B cell (primary cell): ENCODE measurements around the gene CNOT1. TPM values are rescaled to one million over a fixed set of nuclear protein-coding genes. Genes with fewer than 3 reads are reported as not detected.

Source experiments
- ATAC-seq: fragments of 200-7000 bp; cut with Tn5 transposase; one replicate; pipeline ENCODE4 v1.10.0; 2021; ENCODE audit warnings: low read depth, mild to moderate bottlenecking, moderate number of reproducible peaks, moderate library complexity
- CTCF ChIA-PET: fragments of 350-600 bp; sonication (Branson Sonifier 250); formaldehyde crosslinking; loops from one replicate; lab custom pipeline; 2021; ENCODE audit warnings: antibody characterized with exemption, inconsistent platforms; lab: Charles Lee
- POLR2A ChIA-PET: fragments of 350-600 bp; sonication (Branson Sonifier 250); formaldehyde crosslinking; loops from one replicate; lab custom pipeline; 2021; ENCODE audit warnings: antibody characterized with exemption; lab: Charles Lee
- DNase-seq: peaks from one replicate; pipeline ENCODE4 v3.0.0; 2013
- H2AFZ ChIP-seq: 2 replicates; pipeline ENCODE4 v1.6.1; 2012; ENCODE audit warnings: mild to moderate bottlenecking, low read depth, low read length; ENCODE audit not compliant: insufficient read depth, poor library complexity, severe bottlenecking
- H3K27ac ChIP-seq, 2 donors: 1 replicate in 1 of 2; 2 replicates in 1 of 2; pipeline ENCODE4 v1.5.1; 2012 to 2013; ENCODE audit warnings: low read length in 2 of 2, mild to moderate bottlenecking in 2 of 2, moderate library complexity in 1 of 2
- H3K27me3 ChIP-seq, 4 experiments: fragments of 200-600 bp in 1 of 4; sonication (generic) in 1 of 4; replicated peaks in 1 of 4; 1 replicate in 2 of 4; 2 replicates in 2 of 4; pipeline versions ENCODE4 v1.6.1 to v1.7.0; 2013 to 2016; ENCODE audit warnings: low read length in 3 of 4, mild to moderate bottlenecking in 2 of 4, mixed read lengths in 1 of 4, moderate library complexity in 1 of 4; ENCODE audit not compliant: insufficient read depth in 4 of 4, control insufficient read depth in 3 of 4; ENCODE audit errors: control extremely low read depth in 1 of 4
- H3K36me3 ChIP-seq, 2 experiments: replicated peaks in 1 of 2; 1 replicate in 1 of 2; 2 replicates in 1 of 2; pipeline versions ENCODE4 v1.6.1 to v1.7.1; 2013; ENCODE audit warnings: low read length in 1 of 2; ENCODE audit not compliant: insufficient read depth in 2 of 2, control insufficient read depth in 1 of 2; ENCODE audit errors: control extremely low read depth in 1 of 2, extremely low read depth in 1 of 2
- H3K4me1 ChIP-seq, 2 donors: fragments of 200-600 bp in 1 of 2; sonication (generic) in 1 of 2; 1 replicate in 1 of 2; 2 replicates in 1 of 2; pipeline versions ENCODE4 v1.5.1 to v1.6.1; 2013 to 2017; ENCODE audit warnings: low read length in 2 of 2; ENCODE audit not compliant: control insufficient read depth in 2 of 2, insufficient read depth in 2 of 2
- H3K4me2 ChIP-seq: replicated peaks from 2 replicates; pipeline ENCODE3; 2012; ENCODE audit warnings: mild to moderate bottlenecking, low read depth, low read length; ENCODE audit not compliant: poor library complexity, severe bottlenecking
- H3K4me3 ChIP-seq, 5 experiments: fragments of 200-600 bp in 1 of 5; sonication (generic) in 1 of 5; 1 replicate in 3 of 5; 2 replicates in 2 of 5; pipeline versions ENCODE4 v1.5.1 to v1.7.0; 2011 to 2016; ENCODE audit warnings: low read length in 4 of 5, mild to moderate bottlenecking in 4 of 5, low read depth in 2 of 5, control low read depth in 1 of 5, moderate library complexity in 1 of 5; ENCODE audit not compliant: insufficient read depth in 1 of 5; ENCODE audit errors: control extremely low read depth in 1 of 5, extremely low read depth in 1 of 5
- H3K79me2 ChIP-seq: fragments of 200-600 bp; sonication (generic); one replicate; pipeline ENCODE4 v1.6.0; 2016; ENCODE audit warnings: low read length; ENCODE audit not compliant: control insufficient read depth, insufficient read depth
- H3K9ac ChIP-seq: fragments of 200-600 bp; sonication (generic); 2 replicates; pipeline ENCODE4 v1.6.1; 2017; ENCODE audit warnings: mild to moderate bottlenecking, low read length, moderate library complexity
- H3K9me3 ChIP-seq, 3 donors: one replicate each; pipeline versions ENCODE4 v1.6.1 to v1.7.1; 2013; ENCODE audit warnings: low read length in 2 of 3; ENCODE audit not compliant: control insufficient read depth in 2 of 3, insufficient read depth in 1 of 3; ENCODE audit errors: control extremely low read depth in 1 of 3
- H4K20me1 ChIP-seq: 2 replicates; pipeline ENCODE4 v1.6.0; 2012; ENCODE audit warnings: mild to moderate bottlenecking, low read length; ENCODE audit not compliant: insufficient read depth, control insufficient read depth, poor library complexity, severe bottlenecking
- H3K27ac Mint-ChIP-seq: one replicate; pipeline ENCODE4 v1.8.0; 2021; ENCODE audit warnings: mixed read lengths
- H3K27me3 Mint-ChIP-seq: one replicate; pipeline ENCODE4 v1.8.0; 2021; ENCODE audit warnings: mixed read lengths
- H3K4me1 Mint-ChIP-seq: one replicate; pipeline ENCODE4 v1.8.0; 2021; ENCODE audit warnings: mixed read lengths
- H3K4me3 Mint-ChIP-seq: one replicate; pipeline ENCODE4 v1.8.0; 2021; ENCODE audit warnings: mixed read lengths
- H3K9me3 Mint-ChIP-seq: one replicate; pipeline ENCODE4 v1.8.0; 2022; ENCODE audit warnings: mixed read lengths; ENCODE audit not compliant: insufficient read depth
- EZH2 ChIP-seq: IDR thresholded peaks from 2 replicates; pipeline ENCODE4 v1.6.1; 2012; ENCODE audit warnings: borderline replicate concordance, low read depth, mild to moderate bottlenecking, moderate library complexity, low read length; ENCODE audit not compliant: insufficient read depth, poor library complexity, severe bottlenecking
- WGBS: methylation state at CpG from one replicate; pipeline ENCODE4 v1.1.5; 2013; ENCODE audit warnings: missing lambda C conversion rate; ENCODE audit not compliant: insufficient coverage; 5-methylcytosine and 5-hydroxymethylcytosine counted together
- intact Hi-C: fragments of 100-400 bp; cut with micrococcal nuclease; formaldehyde crosslinking; loops from one replicate; pipeline ENCODE4 v1.10.0; 2022
- polyA plus RNA-seq: library from polyadenylated mRNA; depleted of rRNA; stranded (reverse); fragments of >200 nt; gene quantifications from 2 replicates; pipeline ENCODE4 v1.2.3, GENCODE V29; 2012
- total RNA-seq, 2 donors: library from RNA; stranded (reverse); fragments of 120-200 nt in 1 of 2; gene quantifications; 1 replicate in 1 of 2; 2 replicates in 1 of 2; pipeline versions ENCODE4 v1.2.3 to v1.2.4, GENCODE V29; 2013 to 2022
- TF ChIP-seq, protein P1 (sequence below): fragments of 200-600 bp; IDR thresholded peaks from one replicate; pipeline ENCODE4 v1.8.0; 2022; ENCODE audit warnings: antibody characterized with exemption, mild to moderate bottlenecking

Gene CNOT1
- total and polyA plus RNA-seq, 2 donors (not counting 1 experiment from before 2014, with no cell fraction given) = 211 to 268 TPM

DNA sequence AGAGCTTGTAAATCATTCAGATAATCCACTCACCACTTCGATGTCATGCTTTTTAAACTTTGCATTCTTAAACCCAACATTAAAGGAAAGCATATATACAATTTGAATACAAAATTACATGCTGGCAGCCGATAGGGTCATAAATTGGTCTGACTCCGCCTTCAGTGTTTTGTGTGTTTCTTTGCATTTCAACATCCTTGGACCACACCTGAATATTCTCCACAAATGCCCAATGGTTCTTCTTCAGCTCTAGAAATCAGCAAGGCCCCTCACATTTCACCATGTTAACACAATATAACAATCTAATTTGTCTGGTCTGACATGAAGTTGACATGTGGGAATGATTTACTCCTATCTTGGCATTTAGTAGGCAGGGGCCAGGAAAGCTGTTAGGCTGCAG, 97.2 kb downstream of the CNOT1 start:
- 100% methylated on average over 1 of the region's 3 CpGs for WGBS
- intact Hi-C loops = no loop called here
- no peak for DNase-seq

DNA sequence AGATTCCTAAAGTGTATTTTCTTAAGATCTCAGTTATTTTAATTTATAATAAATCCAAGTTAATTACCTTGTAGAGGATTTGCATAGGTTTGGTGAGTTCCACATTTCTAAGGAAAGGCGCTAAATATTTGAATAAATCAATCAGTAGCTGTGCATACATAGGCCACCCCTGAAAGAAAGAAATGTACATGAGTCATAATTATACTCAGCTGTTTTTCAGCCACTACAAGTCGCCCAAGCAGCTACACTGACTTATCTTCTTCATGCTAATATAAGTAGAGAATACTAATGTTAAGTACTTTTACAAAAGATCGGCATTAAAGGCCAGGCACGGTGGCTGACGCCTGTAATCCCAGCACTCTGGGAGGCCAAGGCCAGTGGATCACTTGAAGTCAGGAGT, 99.4 kb downstream of the CNOT1 start:
- Mint-ChIP-seq H3K27me3 (no peaks in the 10 kb centered on the region), H3K4me3 (no peak overlapping the region), H3K27ac (no peak overlapping the region), H3K4me1 (no peaks in the 10 kb centered on the region), H3K9me3 (no peaks in the 10 kb centered on the region)
- WGBS = 100% methylated on average over 3 of the region's 5 CpGs
- ATAC-seq (no peak), DNase-seq (no peak)
- TF ChIP-seq, protein P1, sequence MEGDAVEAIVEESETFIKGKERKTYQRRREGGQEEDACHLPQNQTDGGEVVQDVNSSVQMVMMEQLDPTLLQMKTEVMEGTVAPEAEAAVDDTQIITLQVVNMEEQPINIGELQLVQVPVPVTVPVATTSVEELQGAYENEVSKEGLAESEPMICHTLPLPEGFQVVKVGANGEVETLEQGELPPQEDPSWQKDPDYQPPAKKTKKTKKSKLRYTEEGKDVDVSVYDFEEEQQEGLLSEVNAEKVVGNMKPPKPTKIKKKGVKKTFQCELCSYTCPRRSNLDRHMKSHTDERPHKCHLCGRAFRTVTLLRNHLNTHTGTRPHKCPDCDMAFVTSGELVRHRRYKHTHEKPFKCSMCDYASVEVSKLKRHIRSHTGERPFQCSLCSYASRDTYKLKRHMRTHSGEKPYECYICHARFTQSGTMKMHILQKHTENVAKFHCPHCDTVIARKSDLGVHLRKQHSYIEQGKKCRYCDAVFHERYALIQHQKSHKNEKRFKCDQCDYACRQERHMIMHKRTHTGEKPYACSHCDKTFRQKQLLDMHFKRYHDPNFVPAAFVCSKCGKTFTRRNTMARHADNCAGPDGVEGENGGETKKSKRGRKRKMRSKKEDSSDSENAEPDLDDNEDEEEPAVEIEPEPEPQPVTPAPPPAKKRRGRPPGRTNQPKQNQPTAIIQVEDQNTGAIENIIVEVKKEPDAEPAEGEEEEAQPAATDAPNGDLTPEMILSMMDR = no peak
- TF ChIP-seq EZH2 = no peak
- Histone ChIP-seq H3K27ac (no peak overlapping the region), H3K27me3 (no peaks in the 10 kb centered on the region), H3K9me3 (no peaks in the 10 kb centered on the region), H3K36me3 (peaks cover 34 to 87% of the 10 kb centered on the region in 2 experiments), H3K4me3 (no peak overlapping the region), H3K4me1 (no peaks in the 10 kb centered on the region), H3K79me2 (peaks cover 3% of the 10 kb centered on the region), H3K9ac (no peak overlapping the region), H4K20me1 (peaks cover 18% of the 10 kb centered on the region), H3K4me2 (no peak overlapping the region), H2AFZ (no peak overlapping the region)
- intact Hi-C loops = no loop called here
- CTCF ChIA-PET = interaction anchor here (1.1 kb wide), 1 partner anchor 17 kb away, joined by 4 read pairs; no protein-coding TSS in a partner anchor
- POLR2A ChIA-PET = no interaction called here

More for the DNA sequence above, 97.2 kb downstream of the CNOT1 start:
- H3K9me3 Mint-ChIP-seq = no peaks in the 10 kb centered on the region
- POLR2A ChIA-PET = no interaction called here
- TF ChIP-seq EZH2 = no peak
- TF ChIP-seq, protein P1 = no peak
- no peaks in the 10 kb centered on the region for H3K9me3 ChIP-seq
- H3K4me3 Mint-ChIP-seq = no peak overlapping the region
- no peak for ATAC-seq
- H3K9ac ChIP-seq = no peak overlapping the region
- H4K20me1 ChIP-seq = peaks cover 5% of the 10 kb centered on the region
- no peaks in the 10 kb centered on the region for H3K27me3 Mint-ChIP-seq
- H3K4me1 Mint-ChIP-seq = no peaks in the 10 kb centered on the region
- H2AFZ ChIP-seq = no peak overlapping the region
- no peak overlapping the region for H3K27ac Mint-ChIP-seq
- peaks cover 3% of the 10 kb centered on the region for H3K79me2 ChIP-seq
- CTCF ChIA-PET = no interaction called here
- H3K4me2 ChIP-seq = no peak overlapping the region
- H3K4me1 ChIP-seq = no peaks in the 10 kb centered on the region
- no peak overlapping the region for H3K27ac ChIP-seq
- H3K27me3 ChIP-seq = no peaks in the 10 kb centered on the region
- peaks cover 34 to 89% of the 10 kb centered on the region in 2 experiments for H3K36me3 ChIP-seq
- no peak overlapping the region for H3K4me3 ChIP-seq
